ENCODE results near the gene BCL6. TPM values are rescaled to one million over a fixed set of nuclear protein-coding genes. Genes with fewer than 3 reads are reported as not detected.

The BCL6 gene
- polyA plus RNA-seq, 3 donors = 33.2 to 349 (median 34.9) TPM

DNA sequence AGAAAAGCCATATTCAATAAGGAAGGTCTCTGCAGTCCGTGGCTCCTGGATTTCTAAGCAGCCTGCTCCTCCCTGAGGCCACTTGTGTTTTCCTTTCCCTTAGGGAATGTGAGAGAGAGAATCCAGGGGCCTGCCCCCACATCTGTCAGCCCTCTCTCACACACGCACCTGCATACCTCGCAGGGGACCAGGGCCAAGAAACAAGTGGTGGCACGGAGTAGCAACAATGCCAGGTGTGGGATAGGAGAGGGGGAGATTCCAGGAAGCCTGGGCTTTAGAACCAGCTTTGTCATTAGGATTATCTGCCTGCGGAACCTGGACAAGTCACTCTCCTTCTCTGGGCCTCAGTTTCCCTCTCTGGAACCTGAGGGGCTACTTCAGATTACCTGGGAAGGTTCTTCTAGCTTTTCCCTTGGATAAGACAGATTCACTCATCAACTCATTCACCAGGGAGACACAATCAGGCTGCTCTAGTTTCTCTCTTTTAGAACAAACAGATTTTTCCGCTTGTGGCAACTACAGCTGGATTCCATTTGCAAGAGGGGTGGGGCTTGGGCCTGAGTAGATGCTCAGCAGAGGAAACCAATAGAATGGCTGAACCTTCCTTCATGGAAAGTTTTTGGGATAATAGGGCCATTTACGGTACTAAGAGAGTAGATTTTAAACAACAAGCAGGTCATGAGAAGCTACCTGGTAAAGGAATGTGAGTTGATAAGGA, 19.5 kb downstream of the BCL6 start:
- peaks cover 98 to 100% of the 10 kb centered on the region in 2 donors for H3K36me3 ChIP-seq (replicated peaks in 1 of 2; ENCODE audit: control insufficient read depth in 1 of 2, insufficient read depth in 2 of 2, low read length in 2 of 2)
- Mint-ChIP-seq H3K4me1 (no peaks in the 10 kb centered on the region), H3K4me3 (no peak overlapping the region), H3K27ac (peak overlapping the region in 2 of 7 donors; percentile 70 to 80), H3K9me3 (no peaks in the 10 kb centered on the region), H3K36me3 (peaks cover 98 to 100% of the 10 kb centered on the region in 2 donors), H3K27me3 (ENCODE audit: low read depth in 3 of 3) (peaks cover 0 to 2% (median 0%) of the 10 kb centered on the region in 3 donors)
- 100% methylated on average over 2 of the region's 7 CpGs for WGBS (ENCODE audit: insufficient coverage)
- no peak overlapping the region for H3K27ac ChIP-seq (ENCODE audit: low read depth in 1 of 2, low read length in 2 of 2)
- H3K79me2 ChIP-seq (ENCODE audit: insufficient read depth, low read length) = no peaks in the 10 kb centered on the region
- H3K9ac ChIP-seq (ENCODE audit: insufficient read depth, low read length, poor library complexity, severe bottlenecking) = no peak overlapping the region
- DNase-seq = no peak
- no peaks in the 10 kb centered on the region for H3K4me1 ChIP-seq (ENCODE audit: control insufficient read depth in 1 of 2, insufficient read depth in 2 of 2, low read length in 2 of 2)
- no peak overlapping the region for H3K4me3 ChIP-seq (replicated peaks in 1 of 3; ENCODE audit: low read depth in 2 of 3, low read length in 3 of 3)
- no peaks in the 10 kb centered on the region for H3K27me3 ChIP-seq (ENCODE audit: control insufficient read depth in 2 of 2, insufficient read depth in 2 of 2, low read length in 2 of 2)
- no peak overlapping the region for H2AFZ ChIP-seq (ENCODE audit: insufficient read depth, low read depth, low read length, poor library complexity, severe bottlenecking)
- intact Hi-C loops (cut with micrococcal nuclease) = no loop called here
- peaks cover 99% of the 10 kb centered on the region for H4K20me1 ChIP-seq (ENCODE audit: insufficient read depth, low read length)
- no peak overlapping the region for H3K4me2 ChIP-seq (replicated peaks; ENCODE audit: extremely low read depth, low read length, poor library complexity, severe bottlenecking)
- no peak for TF ChIP-seq CTCF (IDR thresholded peaks at IDR 0.05)
- no peaks in the 10 kb centered on the region for H3K9me3 ChIP-seq (replicated peaks in 1 of 2; ENCODE audit: control insufficient read depth in 1 of 2, insufficient read depth in 1 of 2, low read length in 2 of 2)

DNA sequence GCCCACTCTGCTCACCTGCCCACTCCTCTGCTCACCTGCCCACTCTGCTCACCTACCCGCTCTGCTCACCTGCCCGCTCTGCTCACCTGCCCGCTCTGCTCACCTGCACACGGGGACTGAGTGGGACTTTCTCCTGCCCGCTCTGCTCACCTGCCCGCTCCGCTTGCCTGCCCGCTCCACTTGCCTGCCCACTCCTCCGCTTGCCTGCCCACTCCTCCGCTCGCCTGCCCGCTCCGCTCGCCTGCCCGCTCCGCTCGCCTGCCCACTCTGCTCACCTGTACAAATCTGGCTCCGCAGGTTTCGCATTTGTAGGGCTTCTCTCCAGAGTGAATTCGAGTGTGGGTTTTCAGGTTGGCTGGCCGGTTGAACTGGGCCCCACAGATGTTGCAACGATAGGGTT, 20.0 kb downstream of the BCL6 start:
- intact Hi-C loops (cut with micrococcal nuclease) = no loop called here
- WGBS (ENCODE audit: insufficient coverage) = over 99% methylated on average over 16 of the region's 22 CpGs
- peaks cover 97% of the 10 kb centered on the region for H4K20me1 ChIP-seq (ENCODE audit: insufficient read depth, low read length)

More for the DNA sequence above, 20.0 kb downstream of the BCL6 start:
- Histone ChIP-seq H3K27me3 (ENCODE audit: control insufficient read depth in 2 of 2, insufficient read depth in 2 of 2, low read length in 2 of 2) (no peaks in the 10 kb centered on the region), H3K9me3 (replicated peaks in 1 of 2; ENCODE audit: control insufficient read depth in 1 of 2, insufficient read depth in 1 of 2, low read length in 2 of 2) (no peaks in the 10 kb centered on the region), H3K79me2 (ENCODE audit: insufficient read depth, low read length) (no peaks in the 10 kb centered on the region), H3K4me2 (replicated peaks; ENCODE audit: extremely low read depth, low read length, poor library complexity, severe bottlenecking) (no peak overlapping the region), H3K9ac (ENCODE audit: insufficient read depth, low read length, poor library complexity, severe bottlenecking) (no peak overlapping the region), H3K4me3 (replicated peaks in 1 of 3; ENCODE audit: low read depth in 2 of 3, low read length in 3 of 3) (no peak overlapping the region), H3K4me1 (ENCODE audit: control insufficient read depth in 1 of 2, insufficient read depth in 2 of 2, low read length in 2 of 2) (no peaks in the 10 kb centered on the region), H2AFZ (ENCODE audit: insufficient read depth, low read depth, low read length, poor library complexity, severe bottlenecking) (no peak overlapping the region), H3K36me3 (replicated peaks in 1 of 2; ENCODE audit: control insufficient read depth in 1 of 2, insufficient read depth in 2 of 2, low read length in 2 of 2) (peaks cover 95 to 100% of the 10 kb centered on the region in 2 donors), H3K27ac (ENCODE audit: low read depth in 1 of 2, low read length in 2 of 2) (no peak overlapping the region)
- TF ChIP-seq CTCF (IDR thresholded peaks at IDR 0.05) = no peak
- Mint-ChIP-seq H3K4me1 (no peaks in the 10 kb centered on the region), H3K9me3 (no peaks in the 10 kb centered on the region), H3K4me3 (no peak overlapping the region), H3K27ac (peak overlapping the region in 2 of 7 donors; percentile 70 to 80), H3K36me3 (peaks cover 96 to 100% of the 10 kb centered on the region in 2 donors), H3K27me3 (ENCODE audit: low read depth in 3 of 3) (peaks cover 0 to 2% (median 0%) of the 10 kb centered on the region in 3 donors)
- no peak for DNase-seq

Data from CD14-positive monocyte (primary cell).